NCI-H1092 (cell line): ENCODE results near the gene CTCF.

ENCODE experiments used
- DNase-seq: peaks from one replicate; lab custom pipeline; 2025; lab: John Stamatoyannopoulos, UW

Gene CTCF

DNA sequence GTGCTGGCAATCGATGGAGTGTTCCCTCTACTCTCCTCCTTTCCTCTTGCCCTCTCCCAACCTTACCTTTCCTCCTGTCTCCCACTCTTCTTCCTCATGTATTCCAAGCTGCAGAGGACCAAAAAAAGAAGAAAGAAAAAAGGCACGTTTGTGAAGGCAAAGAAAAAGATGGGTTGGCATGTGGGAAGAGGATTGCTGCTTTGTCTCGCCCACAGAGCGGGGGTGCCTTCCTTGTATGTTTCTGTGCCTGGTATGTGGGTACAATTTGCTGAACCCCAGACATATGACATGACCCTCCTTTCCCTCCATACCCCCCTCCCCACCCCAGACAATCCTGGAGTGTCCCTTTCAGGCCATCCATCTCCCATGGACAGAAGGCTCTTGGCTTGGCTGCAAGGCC, 13.1 kb upstream of the CTCF start:
- no peak for DNase-seq

DNA sequence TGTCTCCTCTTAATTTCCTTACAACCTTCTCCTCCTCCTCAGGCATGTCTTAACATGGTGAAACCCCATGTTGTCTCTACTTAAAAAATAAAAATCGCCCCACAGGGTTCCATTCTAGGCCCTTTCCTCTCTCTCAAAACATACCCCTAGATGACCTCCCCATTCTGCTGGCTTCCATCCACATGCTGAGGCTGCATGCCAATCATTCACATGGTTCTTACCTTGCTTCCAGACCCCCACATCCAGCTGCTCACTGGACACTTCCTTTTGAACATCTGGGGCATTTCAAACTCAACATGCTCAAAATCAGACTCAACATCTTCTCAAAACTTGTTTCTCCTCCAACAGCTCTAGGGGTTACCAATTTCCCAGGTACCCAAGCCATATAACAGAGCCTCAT, 12.4 kb upstream of the CTCF start:
- DNase-seq, result no peak

DNA sequence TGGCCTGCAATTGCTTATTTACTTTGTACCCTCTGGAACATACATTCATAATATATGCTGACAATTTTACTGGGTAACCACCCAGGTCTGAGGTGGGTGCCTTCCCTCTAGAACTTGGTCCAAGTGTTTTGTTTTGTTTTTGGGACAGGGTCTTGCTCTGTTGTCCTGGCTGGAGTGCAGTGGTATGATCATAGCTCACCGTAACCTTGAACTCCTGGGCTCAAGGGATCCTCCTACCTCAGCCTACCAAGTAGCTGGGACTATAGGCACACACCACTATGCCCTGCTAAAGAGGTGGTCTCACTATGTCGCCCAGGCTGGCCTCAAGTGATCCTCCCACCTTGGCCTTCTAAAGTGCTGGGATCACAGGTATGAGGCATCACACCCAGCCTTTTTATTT, 11.2 kb upstream of the CTCF start:
- DNase-seq, result no peak

DNA sequence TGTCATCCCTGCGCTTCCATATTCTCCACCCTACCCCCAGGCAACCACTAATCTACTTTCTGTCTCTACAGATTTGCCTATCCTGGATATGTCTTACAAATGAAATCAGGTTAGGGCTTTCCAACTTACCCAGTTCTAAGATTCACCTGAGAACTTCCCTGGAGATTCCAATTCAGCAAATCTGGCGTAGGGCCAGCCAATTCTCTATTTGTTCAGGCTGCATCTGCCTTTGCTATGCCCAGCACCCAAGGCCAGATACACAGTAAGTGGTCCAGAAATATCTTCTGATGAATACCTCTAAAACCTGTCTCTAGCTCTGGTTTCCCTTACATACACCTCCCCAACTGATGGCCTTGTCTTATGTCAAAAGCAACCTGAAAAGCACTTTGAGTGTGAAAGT, 10.4 kb upstream of the CTCF start:
- peak; percentile 10 for DNase-seq

DNA sequence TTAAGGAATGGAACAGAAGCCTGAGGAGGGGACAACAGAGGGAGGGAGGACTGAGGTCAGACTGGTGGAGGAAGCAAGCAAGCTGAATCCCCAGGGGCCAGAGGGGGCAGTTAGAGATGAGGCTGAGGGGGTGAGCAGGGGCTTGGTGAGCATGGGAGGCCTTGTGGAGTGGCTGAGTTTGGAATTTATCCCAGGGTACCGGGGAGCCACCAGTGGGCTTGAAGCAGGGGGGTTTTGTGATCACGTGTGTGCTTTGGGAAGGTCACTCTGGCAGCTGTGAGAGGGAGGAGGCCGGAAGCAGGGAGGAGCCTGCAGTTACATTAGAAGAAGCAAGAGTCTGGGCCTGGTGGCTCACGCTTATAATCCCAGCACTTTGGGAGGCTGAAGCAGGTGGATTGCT, 9.8 kb upstream of the CTCF start:
- no peak for DNase-seq

DNA sequence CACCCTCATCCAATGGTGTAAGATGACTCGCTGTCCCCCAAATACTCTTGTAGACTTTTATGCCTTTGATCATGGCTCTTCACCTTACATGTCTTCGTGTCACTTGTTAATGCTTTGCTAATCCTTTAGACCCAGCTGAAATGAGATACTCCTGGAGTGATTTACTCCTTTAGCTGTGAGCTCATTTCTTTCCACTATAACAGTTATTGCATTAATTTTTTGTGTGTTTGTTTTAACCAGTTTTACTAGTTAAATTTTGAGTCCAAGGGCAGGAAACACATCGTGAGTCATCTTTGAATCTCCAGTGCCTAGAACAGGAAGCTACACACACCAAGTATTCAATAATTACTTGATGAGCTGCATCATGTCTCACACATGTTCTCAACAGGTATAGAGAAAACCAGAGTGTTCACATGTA, 6.5 kb upstream of the CTCF start:
- DNase-seq, result no peak

DNA sequence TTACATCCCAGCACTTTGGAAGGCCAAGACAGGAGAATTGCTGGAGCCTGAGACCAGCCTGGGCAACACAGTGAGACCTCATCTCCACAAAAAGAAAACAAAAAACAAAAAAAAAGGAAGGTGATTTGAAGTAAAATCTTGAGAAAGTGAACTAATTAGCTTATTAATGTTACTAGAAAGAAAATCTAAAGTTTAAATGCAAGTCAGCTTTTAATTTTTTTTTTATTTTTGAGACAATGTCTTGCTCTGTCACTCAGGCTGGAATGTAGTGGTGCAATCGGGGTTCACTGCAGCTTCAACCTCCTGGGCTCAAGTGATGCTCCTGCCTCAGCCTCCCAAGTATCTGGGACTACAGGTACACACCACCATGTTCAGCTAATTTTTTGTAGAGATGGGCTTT, 3.5 kb upstream of the CTCF start:
- DNase-seq, result no peak

DNA sequence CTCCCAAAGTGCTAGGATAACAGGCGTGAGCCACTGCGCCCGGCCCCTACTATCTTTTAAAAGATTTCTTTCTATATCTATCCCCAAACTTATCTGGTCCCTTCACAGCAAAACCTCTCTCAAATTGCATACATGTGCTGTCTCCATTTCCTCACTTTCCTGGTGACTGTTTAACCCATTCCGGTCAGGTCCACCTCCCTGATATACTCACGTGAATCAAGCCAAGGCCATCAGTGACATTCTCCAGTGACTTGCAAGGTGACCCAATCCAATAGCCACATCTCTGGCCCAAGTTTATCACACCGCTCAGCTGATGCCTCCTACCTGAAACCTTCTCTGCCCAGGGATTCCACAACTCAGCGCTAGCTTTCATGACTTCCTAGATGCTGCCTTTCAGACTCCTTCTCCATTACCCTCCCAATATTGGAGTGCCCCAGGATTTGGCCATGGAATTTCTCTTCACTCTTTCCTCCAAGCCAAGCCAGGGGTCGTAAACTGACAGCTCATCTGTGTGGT, 1.4 kb upstream of the CTCF start:
- no peak for DNase-seq

DNA sequence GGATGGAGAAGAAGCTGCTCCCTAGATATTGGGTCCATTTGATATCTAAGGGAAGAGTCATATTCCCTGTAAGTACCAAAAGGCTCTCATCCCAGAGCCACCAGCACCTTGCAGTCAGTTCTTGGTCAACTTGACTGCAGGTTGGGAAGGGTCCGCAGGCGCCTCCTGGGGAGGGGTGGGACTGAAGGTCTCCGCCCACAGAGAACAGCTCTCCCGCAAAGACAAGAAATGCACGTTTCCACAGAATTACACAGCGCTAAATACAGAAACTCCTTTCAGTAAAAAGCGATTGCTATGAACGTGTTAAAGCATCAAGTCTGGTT, 864 bp upstream of the CTCF start:
- no peak for DNase-seq

DNA sequence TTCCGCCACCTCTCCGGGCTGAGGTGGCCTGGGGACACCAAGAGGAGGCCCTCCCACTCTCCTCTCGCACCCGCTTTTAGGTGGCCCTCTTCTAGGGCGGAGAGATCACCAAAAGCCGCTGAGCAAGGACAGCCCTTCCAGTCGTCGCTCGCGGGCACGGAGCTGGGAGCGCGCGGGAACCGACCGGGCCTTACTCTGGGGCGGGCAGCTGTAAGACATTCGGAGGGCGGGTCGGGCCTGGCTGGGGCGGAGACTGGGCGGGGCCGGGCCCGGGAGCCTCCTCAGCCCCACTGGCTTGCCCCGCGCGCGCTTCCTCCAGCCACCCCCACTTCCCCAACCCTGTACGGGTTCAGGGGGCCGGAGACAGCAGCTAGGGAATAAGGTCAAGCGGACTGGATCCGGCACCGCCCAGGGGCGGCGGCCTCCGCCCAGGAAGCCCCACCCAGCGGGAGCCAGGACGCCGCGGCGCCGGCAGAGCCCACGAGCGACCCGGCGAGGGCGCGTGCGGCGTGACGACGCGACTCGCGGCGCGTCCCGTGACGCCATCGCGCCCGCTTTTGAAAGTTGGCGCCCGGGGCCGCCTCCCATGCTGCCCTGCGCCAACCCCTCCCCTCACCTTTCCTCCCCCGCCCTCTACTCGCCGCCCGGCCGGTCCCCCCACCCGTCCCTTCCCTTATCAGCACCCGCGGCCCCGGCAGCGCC, 351 bp upstream of the CTCF start:
- peak; percentile 94 for DNase-seq

DNA sequence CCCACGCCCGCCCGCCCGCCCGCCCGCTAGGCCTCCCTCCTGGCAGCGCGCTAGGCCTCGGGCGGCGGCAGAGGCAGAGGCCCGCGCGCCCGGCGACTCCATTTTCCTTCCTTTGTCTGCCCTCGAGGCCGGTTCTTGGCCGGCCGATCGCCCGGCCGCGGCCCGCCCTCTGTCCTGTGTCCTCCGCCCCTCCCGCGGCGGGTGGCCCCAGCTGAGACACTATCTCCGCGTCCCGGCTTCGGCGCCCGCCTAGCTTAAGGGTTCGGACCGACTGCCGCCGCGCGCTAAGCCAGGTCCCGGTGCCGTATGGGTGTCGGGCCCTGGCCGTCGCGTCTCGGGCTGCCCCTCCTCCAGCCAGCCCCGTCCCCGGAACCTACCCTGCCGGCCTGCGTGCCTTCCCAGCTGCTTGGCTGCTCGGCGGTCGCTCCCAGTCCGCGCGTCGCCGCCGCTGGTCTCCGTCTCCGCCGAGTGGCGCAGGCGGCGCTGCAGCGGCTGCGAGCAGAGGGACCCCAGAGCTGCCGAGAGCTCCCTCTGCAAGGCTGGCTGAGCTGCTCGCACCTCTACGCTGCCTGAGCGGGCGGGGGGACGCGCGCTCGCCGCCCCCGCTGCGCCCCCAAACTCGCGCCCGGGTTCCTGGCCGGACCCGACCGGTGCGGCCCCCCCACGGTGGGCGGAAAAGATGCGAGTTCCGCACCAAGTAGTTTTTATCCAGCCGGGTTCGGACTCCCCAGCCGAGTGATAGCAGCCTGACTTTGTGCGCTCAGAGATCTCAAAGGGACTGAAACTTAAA, 787 bp downstream of the CTCF start:
- peak; percentile 45 for DNase-seq

DNA sequence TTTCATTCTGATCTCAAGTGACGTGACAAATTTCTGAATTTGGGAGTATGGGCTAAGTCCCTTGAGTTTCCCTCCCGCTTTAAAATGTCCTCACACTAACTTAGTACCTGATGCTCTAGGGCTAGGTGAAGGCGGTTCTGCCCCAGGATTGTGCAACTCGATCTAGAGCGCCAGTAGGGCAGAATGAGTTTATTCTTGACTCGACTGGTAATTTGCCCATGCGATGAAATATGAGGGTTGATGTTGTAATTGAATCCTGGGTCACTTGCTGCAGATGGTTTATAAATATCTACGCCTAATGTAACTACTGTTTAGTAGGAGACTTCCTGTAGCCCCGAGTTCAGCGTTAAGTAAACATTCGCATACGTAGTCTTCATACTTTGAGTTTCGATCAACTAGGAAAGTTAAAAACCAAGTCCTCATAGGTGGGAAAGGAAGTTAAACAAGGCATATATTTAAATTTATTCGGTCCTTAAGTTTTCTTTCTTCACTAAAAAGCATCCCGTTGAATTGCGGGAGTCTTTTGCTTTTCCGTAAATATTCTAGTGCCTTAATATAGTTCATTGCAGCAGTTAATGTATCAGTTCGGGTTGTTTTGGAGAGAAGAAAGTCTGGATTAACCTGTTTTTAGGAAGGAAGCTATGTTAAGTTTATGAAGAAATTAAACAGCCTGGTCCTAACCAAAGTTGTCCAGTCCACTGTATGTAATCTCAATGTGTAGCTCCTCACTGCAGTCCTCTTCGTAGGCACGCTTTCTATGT, 1.6 kb downstream of the CTCF start:
- DNase-seq, result no peak

DNA sequence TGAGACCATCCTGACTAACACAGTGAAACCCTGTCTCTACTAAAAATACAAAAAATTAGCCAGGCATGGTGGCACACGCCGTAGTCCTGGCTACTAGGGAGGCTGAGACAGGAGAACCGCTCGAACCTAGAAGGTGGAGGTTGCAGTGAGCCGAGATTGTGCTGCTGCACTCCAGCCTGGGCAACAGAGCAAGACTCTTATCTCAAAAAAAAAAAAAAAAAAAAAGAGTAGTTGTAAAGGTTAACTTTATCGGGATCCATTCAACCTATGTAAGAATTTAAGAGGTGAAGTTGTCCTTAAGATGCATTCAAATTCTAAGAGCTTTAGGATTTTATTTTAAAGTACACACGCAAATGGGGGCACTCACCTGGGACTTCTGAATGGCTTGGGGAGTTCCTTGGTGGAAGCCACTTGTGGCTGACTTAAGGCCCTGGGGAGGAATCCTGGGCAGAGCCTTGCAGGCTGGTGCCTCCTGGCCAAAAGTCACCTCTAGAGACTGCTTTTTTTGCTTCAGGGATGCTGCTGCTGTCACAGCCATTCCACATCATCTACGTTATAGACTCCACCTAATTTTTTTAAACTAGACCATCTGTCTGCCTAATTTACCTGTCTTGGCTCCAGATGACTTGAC, 3.3 kb downstream of the CTCF start:
- no peak for DNase-seq

DNA sequence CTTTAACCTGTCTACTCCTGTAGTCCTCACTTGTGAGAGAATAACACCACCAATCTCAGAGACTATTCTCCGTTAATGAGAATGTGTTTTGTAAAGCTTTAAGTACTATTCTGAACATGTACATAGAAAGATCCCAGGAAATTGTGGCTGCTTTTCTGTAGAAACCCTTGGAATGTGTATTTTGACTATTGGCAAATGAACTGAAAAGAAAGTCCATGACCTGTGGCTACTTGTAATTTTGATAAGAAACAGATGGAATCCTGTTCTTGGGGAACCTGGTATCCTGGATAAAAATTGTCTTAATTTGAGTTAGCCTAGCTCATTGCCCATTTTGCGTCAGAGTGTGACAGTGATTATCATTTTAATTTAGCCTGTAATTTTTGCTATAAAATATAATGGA, 9.1 kb downstream of the CTCF start:
- DNase-seq, result no peak

DNA sequence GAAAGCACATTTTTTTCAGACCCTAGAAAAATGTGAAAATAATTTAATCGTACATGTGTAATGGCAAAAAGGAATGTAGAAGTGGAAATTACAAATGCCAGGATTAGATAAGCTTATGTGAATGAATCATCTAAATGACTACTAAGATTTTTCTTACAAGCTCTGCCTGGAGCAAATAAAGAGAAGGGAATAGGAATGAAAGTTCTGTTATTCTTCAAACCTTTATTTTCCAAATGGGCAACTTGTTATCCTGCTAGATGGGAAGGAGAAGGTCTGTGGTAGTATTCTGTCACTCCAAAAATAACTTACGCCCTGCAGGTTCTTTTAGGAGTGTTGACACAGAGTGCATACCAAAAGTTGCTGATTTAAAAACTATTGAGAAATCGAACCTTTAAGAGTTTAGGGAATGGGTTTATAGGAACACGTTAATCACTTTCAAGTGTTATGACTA, 9.7 kb downstream of the CTCF start:
- no peak for DNase-seq

DNA sequence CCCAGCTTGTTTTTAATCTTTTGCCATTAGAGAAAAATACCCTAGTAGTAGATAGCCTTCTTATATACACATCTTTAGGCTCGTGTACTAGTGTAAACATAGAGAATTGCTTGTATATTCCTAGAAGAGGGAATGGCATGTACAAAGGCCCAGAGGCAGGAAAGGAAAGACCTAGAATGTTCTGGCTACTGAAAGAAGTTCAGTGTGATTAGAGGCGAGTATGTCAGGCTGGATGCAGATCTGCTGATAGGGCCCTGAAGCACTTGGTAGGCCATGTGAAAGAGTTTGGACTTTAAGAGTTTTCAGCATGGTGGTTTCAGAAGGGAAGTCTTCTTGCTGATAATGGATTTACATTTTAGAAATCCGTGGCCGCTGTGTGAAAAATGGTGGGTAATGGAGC, 17.4 kb downstream of the CTCF start:
- DNase-seq, result no peak

DNA sequence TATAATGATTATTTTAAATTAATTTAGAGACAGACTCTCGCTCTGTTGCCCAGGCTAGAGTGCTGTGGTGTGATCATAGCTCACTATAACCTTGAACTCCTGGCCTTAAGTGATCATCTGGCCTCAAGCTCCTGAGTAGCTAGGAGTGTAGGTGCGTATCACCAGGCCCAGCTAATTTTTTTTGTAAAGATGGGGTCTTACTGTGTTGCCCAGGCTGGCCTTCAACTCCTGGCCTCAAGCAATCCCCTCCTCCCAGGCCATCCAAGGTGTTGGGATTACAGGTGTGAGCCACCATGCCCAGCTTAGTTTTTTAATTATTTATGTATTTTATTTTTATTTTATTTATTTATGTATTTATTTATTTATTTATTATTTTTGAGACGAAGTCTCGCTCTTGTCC, 17.9 kb downstream of the CTCF start:
- DNase-seq, result no peak

DNA sequence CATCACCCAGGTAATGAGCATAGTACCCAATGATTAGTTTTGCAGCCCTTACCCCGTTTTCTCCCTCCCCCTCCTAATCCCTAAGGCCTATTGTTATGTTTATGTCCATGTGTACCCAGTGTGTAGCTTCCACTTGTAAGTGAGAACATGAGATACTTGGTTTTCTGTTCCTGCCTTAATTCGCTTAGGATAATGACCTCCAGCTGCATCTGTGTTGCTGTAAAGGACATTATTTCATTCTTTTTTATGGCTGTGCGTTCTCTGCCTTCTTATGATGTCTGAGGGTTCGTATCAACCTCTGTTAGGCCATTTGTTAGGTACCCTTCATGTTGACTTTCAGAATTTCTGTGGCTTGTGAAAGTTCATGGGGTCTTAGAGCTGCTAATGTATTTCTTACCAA, 31.0 kb downstream of the CTCF start:
- DNase-seq, result no peak

DNA sequence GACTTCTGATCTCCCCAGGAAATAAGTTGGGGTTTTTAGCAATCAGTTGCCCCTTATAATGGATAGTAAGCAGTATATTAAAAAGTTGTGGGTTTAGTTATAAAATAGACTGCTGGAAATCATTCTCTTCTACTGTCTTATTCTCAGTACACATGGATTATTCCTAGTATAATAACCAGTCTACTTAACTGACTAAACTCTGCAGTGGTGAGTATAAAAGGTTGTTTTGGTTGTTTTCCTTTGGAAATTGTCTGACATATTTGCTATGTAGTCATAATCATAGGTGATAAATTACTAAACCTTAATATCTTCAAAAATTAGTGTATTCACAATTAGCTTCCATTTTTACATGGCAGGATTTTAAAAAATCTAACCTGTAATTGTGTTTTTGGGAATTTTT, 31.4 kb downstream of the CTCF start:
- DNase-seq, result no peak

DNA sequence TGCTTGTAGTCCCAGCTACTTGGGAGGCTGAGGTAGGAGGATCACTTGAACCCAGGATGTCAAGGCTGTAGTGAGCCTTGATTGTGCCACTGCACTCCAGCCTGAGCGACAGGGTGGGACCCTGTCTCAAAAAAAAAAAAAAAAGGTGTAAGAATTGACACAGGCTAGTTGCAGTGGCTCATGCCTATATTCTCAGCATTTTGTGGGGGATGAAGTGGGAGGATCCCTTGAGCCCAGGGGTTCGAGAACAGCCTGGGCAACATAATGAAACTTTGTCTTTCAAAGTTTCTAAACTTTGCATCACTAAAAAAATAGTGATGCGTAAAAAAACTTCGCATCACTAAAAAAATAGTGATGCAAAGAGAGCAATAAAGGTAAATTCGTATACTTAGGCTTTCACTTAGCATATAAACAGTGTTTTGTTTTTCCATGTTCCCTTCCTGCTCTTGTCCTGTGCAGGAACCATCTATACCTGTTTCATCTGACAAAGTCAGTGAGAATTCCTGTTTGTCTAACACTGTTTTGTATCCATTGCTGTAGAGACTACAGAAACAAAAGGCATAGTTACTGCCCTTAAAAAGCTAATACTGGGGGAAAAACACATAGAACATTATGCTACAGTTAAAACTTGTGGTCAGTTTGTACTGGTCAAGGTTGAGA, 32.1 kb downstream of the CTCF start:
- no peak for DNase-seq

DNA sequence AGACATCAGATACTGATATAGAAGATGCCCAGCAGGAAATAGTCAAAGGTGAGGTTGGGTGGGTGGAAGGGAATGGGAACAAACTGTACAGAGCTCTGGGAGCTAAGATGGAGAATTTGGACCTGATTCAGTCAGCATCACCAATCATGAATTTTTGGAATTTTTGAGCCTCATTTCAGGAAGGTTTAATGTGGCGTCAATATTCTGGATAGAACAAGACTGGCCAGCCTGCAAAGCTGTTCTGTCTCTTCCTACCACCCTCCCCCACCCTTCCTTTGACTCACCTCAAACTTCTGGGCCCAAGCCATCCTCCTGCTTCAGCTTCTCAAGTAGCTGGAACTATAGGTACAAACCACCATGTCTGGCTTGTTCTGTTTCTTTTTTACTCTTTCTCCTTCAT, 32.6 kb downstream of the CTCF start:
- DNase-seq, result no peak

DNA sequence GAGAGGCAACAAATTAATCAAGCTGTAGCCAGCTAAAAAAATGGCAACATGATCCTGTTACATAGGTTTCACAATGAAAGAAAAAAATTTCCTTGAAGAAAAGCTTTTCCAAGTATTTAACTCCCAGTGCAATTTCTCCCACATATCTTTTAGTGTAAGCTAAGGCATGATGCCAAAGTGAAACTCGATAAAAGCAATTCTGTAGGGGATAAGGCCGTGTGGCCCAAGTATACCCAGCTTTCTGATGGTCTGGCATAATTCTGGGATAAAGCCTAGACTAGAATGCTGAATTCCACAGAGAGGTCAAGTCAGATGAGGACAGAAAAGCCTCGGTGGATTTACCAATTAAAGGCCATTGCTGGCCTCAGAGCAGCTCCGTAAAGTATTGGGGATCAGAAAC, 36.2 kb downstream of the CTCF start:
- DNase-seq, result no peak
